GM18861 (cell line): Measurements from ENCODE around the gene KLHL7.

Source experiments
- ATAC-seq: cut with Tn5 transposase; IDR thresholded peaks from one replicate; pipeline ENCODE4 v1.9.1; 2021; ENCODE audit not compliant: unreplicated experiment

KLHL7 gene, protein sequence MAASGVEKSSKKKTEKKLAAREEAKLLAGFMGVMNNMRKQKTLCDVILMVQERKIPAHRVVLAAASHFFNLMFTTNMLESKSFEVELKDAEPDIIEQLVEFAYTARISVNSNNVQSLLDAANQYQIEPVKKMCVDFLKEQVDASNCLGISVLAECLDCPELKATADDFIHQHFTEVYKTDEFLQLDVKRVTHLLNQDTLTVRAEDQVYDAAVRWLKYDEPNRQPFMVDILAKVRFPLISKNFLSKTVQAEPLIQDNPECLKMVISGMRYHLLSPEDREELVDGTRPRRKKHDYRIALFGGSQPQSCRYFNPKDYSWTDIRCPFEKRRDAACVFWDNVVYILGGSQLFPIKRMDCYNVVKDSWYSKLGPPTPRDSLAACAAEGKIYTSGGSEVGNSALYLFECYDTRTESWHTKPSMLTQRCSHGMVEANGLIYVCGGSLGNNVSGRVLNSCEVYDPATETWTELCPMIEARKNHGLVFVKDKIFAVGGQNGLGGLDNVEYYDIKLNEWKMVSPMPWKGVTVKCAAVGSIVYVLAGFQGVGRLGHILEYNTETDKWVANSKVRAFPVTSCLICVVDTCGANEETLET

DNA sequence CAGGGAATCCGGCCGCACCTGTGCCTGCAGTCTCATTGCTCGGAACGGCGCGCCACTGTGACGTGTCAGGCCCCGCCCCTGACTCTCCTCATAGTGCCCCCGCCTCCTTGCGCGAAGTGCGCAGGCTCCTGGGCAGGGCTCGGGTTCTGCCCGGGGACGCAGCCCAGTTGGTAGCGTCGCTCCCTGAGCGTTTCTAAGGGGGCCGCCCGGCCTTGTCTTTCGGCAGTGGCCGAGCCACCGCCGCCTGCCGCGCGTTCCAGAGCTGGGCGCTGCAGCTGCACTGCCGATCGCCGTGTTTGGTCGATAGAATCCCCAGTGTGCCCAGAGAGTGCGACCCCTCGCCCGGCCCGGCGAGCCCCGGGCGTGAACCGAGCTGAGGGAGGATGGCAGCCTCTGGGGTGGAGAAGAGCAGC, at the start of gene KLHL7:
Gene KLHL7, plus strand, starts transcription at position 142 of the 413 bp plus-strand sequence. Its CDS starts 242 bp downstream, at position 384.
- peak; percentile 93 for ATAC-seq

DNA sequence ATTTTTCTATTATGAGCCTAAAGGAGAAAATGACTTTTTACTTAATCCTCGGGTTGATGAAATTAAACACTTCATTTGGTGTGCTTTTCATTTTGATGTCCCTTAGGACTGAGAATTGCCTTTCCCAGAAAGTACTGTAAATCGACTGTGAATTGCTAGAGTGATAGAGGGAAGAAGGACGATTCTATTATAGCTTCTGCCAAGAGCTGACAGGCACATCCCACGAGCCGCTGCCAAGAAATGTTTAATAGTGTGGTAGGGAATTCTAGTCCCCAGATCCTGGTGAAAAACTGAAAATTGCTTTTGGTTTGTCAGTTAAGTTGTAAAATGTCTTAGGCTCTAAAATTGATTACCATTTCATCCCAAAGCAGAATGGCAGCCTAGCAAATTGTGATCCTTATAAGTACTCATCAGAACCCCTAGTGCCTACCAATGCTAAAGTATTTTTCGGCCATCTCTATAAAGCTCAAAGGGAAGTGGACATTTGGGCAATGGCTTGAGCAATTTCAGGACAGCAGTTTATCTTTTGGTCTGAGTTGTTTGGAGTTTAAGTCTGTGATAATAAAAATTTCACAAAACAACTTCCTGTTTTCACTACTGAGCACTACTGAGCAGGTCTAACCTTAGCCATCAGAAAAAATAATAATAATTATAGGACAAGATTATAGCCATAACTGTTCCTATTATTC, 47.0 kb upstream of the KLHL7 start:
- no peak for ATAC-seq

DNA sequence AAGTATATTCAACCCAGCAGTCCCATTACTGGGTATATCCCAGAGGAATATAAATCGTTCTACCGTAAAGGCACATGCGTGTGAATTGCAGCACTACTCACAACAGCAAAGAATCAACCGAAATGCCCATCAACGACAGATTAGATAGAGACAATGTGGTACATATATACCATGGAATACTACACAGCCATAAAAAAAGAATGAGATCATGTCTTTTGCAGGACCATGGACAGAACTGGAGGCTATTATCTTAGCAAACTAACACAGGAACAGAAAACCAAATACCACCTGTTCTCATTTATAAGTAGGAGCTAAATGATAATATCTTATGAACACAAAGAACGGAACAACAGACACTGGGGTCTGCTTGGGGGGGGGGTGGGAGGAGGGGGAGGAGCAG, 44.3 kb upstream of the KLHL7 start:
- ATAC-seq = no peak

DNA sequence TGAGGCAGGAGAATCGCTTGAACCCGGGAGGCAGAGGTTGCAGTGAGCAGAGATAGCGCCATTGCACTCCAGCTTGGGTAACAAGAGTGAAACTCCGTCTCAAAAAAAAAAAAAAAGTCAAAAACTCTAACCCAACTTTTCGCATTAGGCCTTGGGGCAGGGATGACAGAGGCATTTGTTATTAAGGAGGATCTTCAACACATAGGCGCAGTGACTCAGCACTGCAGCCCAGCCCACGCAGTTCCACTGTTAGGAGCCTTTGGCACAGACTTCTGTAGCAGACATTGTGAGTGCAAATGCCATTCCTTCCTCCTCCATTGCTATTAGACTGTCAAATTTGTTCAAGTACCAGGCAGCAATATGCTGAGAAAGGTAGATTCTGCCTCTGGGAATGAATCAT, 43.1 kb upstream of the KLHL7 start:
- ATAC-seq = no peak

DNA sequence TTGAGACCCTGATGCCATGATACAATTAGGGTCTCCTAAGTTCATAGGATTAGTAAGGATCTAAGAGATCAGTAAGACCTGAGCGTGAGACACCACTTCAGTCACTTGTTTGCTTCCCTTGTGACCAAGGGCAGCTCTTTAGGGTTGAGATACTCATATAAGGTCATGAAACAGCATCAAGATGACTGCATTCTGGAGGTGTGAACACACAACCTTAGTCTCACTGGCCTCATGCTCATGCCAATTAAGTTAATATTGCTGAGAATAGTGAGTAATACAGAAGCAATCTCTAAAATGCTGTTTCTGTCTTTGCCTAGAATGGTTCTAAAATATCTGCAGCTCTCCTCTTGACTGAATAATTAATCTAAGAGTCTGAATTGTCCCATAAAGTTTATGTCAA, 39.6 kb upstream of the KLHL7 start:
- ATAC-seq = no peak

DNA sequence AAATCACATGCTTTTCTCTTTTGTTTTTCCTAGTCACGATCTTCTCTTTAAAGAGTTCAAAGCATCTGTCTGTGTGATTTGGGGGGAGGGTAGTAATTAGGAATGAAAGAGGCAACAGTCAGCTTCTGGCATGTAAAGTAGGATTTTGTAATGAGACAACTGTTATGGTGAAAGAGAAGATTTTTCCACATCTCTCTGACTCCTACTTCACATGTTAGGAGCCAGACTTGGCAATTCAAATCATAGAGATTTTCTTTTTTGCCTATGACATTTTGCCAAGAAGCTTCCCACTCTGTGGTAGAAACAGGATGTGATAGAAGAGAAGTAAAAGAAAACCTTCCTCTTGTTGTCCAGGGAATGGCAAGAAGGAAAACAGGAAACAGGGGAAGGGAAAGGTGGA, 38.3 kb upstream of the KLHL7 start:
- no peak for ATAC-seq

DNA sequence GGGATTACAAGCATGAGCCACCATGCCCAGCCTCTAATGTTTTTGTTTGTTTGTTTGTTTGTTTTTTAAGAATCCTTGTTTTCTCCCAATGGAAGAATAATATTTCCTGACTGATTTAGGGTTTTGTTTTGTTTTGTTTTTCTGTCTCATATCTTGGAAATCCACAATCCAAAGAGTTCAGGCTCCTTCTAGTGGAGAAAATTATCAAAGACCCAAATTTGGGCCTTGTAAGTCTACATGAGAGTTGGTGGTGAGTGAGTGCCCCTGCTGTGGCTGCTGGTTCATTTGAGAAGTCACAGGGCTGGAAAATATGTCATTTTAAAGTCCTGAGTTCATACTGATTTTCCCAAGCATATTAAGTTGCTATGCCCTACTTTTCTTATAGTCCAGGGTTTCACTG, 33.5 kb upstream of the KLHL7 start:
- no peak for ATAC-seq

DNA sequence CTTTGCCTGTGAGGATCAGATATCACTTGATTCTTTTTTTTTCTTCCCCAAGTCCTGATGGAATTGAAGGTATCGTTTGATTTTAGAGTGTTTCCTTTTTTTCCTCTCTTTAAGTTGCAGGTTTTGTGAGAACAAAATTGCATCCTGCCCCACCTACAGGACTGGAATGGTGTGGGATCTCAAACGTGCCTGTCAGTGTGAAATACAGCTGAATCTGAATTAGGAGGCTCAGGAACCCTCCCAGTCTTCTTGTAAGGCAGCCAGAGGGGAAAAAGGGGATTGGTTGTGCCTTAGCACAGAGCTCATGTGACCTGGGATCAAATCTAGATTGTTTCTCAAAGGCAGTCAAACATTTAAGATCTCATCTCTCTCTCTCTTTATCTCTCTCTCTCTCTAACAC, 32.7 kb upstream of the KLHL7 start:
- ATAC-seq = no peak

DNA sequence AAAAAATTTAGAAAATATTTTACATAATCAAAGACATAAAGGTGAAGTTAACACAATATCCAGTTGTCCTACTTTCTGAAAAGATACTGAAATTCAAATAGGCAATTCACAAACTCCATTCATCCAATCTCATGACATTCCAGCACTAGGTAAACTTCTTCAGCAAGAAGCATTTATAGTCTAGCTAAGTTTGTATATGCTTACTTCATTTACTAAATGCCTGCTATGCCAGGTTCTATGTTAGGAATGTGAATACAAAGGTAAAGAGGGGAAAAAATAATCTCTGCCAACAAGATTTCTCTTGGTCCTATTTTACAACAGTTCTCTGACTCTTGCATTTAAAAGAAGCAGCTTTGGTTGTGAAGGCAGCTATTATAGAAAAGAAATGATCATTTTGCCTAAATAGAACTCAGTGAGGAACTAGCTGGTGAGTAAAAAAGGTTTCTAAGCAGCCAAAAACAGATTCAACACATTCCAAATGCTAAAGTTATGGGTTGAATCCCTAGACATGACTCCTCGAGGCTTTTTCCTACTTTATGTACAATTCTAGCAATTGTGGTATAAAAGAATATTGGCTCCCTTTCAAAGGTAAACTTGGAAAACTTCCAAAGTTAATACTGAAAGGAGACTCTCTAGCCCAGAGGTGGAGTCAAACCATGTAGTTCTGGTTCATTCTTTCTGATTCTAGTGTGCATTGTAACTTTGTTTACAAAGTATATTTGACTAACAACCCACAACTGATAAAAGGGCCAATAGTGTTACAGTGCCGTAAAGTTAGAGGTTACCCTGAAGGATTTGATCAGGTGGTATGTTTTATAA, 30.9 kb upstream of the KLHL7 start:
- ATAC-seq = no peak

DNA sequence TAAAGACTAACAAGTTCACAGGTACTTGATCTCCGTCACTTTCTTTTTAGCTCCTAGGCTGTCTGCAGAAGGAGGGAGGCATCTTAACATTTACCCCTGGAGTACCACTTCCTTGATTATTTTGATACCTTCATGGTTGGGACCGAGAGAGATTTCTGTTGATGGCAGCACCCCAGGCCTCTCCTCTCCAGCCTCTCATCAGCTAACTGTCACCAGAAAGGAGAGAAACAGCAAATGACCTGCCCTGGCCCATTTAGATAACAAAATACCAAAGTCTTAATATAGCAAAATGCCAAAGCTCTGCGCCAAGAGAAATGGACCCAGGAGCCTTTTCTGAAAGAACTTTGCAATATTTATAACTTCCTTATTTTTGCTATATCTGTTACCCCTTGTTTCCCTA, 30.0 kb upstream of the KLHL7 start:
- no peak for ATAC-seq

DNA sequence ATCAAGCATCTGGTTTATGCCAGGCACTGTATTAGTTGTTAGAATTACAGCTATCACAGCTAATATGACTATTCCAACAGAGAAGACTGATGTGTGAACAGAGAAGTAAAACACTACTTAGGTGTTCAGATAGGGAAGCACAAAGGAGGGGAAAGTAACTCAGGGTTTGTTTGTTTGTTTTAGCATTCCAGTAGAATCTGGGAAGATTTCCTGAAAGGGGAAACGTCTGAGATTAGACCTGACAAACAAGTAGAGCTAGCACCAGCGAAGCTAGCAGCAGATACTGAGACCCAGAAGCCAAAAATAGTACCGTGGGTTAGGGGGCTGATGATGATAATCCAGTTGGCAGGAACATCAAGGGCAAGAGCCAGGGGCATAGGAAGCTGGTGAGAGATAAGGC, 28.8 kb upstream of the KLHL7 start:
- no peak for ATAC-seq

DNA sequence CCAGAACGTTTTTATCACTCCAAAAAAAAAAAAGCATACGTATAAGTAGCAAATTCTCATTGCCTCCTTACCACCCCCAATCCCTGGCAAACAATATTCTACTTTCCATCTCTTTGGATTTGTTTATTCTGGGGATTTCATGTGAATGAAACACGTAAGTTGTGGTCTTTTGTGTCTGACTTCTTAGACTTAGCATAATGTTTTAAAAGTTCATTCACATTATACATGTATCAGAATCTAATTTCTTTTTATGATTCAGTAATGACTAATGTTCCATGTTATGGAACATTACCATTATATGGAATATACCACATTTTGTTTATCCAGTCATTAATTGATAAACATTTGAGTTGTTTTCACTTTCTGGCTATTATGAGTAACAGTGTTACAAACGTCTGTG, 12.5 kb upstream of the KLHL7 start:
- no peak for ATAC-seq

DNA sequence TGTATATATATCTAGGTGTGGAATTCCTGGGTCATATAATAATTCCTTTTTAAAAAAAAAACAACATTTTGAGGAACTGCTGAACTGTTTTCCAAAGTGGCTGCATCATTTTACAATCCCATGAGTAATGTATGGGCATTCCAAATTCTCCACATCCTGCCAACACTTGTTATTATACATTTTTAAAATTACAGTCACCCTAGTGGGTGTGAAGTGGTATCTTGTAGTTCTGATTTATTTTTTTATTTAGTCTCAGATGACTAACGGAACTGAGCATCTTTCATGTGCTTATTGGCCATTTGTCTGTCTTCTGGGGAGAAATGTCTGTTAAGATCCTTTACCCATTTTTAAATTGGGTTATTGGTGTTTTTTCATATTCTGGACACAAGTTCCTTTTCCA, 12.0 kb upstream of the KLHL7 start:
- no peak for ATAC-seq

DNA sequence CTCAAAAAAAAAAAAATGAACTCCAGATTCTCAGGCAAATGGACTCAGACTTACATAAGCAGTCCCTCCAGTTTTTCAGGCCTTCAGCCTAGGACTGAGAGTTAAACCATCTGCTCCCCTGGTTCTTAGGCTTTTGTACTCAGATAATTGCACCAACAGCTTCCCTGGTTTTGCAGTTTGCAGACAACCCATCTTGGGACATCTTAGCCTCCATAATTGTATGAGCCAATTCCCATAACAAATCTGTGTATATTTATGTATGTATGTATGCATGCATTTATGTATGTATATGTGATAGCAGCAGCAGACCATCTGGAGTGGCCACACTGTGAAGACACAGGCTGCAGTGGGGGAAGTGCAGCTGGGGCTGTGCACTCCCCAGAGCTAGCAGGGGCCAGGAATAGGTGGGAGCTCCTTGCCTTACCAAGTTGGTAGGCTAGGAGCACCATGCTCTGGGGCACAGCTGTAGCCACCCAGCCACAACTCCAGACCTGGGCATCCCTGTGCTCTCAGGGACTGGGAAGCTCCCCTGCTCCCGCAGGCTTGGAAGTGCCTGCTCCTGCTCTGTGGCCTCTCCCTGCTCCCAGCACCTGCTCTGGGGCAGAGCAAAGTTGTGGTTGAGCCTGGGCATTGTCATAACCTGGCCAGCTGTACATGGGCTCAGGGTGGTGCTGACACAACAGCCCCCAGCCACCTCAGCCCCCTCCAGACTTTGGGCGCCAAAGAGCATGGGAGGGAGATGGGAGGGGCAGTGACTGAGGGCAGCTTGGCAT, 8.9 kb upstream of the KLHL7 start:
- no peak for ATAC-seq

DNA sequence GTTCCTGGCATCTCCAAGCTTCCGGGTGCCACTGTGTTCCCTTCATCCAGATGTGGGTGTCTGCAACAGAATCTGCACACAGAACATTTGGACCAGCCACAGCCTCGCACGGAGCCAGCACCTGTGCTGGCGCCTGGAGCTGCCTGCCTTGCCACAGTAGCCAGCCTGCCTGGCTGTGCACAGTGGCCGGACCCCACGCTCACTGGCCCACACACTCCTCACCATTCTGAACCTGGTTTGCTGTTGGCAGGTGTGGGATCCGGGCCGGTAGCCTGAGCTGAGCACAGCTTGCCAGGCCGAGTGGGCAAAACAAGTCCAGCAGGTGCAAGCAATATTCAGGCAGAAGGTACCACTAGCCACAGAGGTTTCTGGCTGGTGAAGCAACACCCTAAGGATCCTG, 7.6 kb upstream of the KLHL7 start:
- no peak for ATAC-seq

DNA sequence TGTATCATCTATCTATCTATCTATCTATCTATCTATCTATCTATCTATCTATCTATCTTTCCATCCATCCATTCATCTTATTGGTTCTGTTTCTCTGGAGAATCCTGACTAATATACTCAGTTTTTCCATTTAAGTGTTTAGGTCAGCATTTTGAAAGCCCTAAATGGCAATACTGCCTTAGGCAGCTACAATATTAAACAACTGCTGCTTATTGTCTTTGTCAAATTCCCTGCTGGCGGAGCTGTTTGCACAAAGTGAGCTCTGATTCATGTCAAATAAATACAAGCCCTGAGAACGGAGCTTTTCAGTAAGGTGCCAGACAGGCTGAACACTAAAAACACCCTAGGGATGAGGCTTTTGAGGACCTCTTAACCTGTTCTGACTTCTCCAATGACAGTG, 7.1 kb upstream of the KLHL7 start:
- ATAC-seq = no peak

DNA sequence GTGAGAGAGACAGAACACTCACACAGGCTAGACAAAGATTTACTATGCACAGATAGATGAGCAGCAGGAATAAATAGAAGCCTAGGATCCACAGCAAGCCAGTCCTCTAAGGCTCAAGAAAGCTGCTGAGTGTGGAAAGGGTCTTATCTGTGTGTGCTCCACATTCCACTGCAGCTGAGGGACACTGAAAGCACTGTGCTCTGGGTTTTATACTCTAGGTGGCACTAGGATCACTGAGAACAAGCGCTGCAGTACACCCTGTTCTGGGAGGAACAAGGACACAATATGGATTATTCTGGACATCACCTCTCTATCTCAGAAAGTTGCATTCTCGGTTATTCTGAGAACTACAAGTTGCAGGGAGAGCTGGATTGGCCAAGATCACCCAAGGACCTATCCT, 4.9 kb upstream of the KLHL7 start:
- no peak for ATAC-seq

DNA sequence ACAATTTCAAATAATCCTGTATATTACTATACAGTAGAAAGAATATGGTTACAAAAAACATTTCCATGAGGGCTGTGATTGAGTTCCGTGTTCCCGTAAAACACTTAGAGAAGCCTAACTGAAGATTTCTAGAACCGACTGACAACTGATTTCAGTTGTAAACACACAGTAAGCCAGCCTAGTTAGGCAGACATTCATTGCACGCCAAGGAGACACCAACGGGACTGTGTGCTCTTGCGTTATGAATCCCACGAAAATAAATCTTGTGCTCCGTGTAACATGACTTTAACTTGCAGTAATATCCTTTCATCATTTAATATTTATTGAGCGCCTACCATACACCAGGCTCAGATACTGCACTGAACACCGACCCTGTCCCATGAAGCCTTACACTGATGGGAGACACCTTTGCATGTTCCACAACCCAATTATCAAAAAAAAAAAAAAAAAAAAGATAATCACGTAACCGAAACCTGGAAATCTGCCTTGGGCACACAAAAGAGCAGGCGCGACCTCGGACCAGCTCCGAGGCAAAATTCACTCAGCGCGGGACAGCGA, 420 bp upstream of the KLHL7 start:
- ATAC-seq = peak; percentile 18

DNA sequence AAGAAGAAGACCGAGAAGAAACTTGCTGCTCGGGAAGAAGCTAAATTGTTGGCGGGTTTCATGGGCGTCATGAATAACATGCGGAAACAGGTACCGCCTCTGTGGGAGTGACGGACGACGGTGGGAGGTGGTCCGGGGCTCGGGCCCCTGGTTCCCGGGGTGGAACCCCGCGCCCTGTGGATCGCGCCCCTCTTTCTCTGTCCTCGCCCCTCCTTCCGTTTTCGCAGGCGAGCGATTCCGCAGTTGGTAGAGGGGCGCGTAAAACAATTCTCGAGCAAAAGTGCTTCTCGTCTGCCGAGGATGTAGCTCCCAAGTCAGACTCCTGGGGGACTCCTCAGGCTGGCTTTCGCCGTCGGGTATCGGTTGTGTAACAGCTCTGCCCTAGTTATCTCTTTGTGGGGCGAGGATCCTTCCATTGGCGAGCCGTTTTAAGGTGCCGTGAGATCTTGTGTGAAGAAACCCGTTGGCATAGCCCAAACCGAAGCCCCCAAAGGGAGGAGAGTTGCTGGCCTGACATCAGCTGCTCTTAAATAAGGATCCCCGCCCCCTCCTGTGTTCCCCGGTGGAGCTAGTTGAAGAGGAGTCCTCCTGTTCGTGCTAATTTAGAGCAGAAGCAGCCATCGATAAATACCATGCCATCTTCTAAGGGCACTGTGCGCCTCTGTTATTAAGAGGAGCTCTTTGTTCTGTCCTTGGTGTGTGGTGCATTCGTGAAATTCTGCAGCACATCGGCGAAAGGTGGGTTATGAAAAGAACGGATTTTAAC, 655 bp downstream of the KLHL7 start:
- ATAC-seq = peak; percentile 15
